H1 (cell line): ENCODE data around the gene TAB3. TPM values are rescaled to one million over a fixed set of nuclear protein-coding genes. Genes with fewer than 3 reads are reported as not detected.

Source experiments
- ASH2L ChIP-seq: fragments of 200-600, 300-600 bp; sonication (generic); IDR thresholded peaks from one replicate; pipeline ENCODE4 v1.7.1; 2017; ENCODE audit warnings: low read length
- EGR1 ChIP-seq: IDR thresholded peaks from 2 replicates; pipeline ENCODE4 v1.6.1; 2011; ENCODE audit warnings: low read depth, low read length, borderline replicate concordance
- GTF2F1 ChIP-seq: IDR thresholded peaks from 2 replicates; pipeline ENCODE4 v1.6.1; 2012; ENCODE audit warnings: low read depth, low read length, improper control_type of control experiment, borderline replicate concordance
- HDAC2 ChIP-seq, 2 experiments: fragments of 300-600 bp in 1 of 2; sonication (generic) in 1 of 2; IDR thresholded peaks; 2 replicates each; pipeline ENCODE4 v1.6.1; 2011 to 2012; ENCODE audit warnings: low read depth in 2 of 2, low read length in 2 of 2, mild to moderate bottlenecking in 2 of 2, moderate library complexity in 2 of 2, borderline replicate concordance in 1 of 2, inconsistent platforms in 1 of 2
- SUZ12 ChIP-seq: fragments of 200-600 bp; sonication (generic); IDR thresholded peaks from 2 replicates; pipeline ENCODE4 v1.6.1; 2012; ENCODE audit warnings: mild to moderate bottlenecking, inconsistent platforms, low read length, moderate library complexity, mixed read lengths
- polyA plus RNA-seq, 7 experiments: library from polyadenylated mRNA; depleted of rRNA in 3 of 7; stranded (reverse) in 5 of 7; unstranded in 2 of 7; fragments of >200 nt in 5 of 7; fragments of 200-250 nt in 2 of 7; gene quantifications; 1 replicate in 5 of 7; 2 replicates in 1 of 7; 4 replicates in 1 of 7; pipeline versions ENCODE4 v1.2.1 to v1.2.3, GENCODE V29; 2011 to 2013; ENCODE audit warnings: missing spikeins in 2 of 7, mixed read lengths in 2 of 7
- total RNA-seq: library from RNA; stranded (reverse); fragmentation: NEBNext Ultra II Directional; extraction: Animal tissue kit (Norgen Biotek cat#: 25700); gene quantifications from 2 replicates; pipeline ENCODE4 v1.2.1, GENCODE V29; 2021

Gene TAB3
- total and polyA plus RNA-seq, 2 of the 8 experiments (the other 6 are each of a cell fraction or from before 2014, with no cell fraction given) = 12.7 to 12.9 TPM

DNA sequence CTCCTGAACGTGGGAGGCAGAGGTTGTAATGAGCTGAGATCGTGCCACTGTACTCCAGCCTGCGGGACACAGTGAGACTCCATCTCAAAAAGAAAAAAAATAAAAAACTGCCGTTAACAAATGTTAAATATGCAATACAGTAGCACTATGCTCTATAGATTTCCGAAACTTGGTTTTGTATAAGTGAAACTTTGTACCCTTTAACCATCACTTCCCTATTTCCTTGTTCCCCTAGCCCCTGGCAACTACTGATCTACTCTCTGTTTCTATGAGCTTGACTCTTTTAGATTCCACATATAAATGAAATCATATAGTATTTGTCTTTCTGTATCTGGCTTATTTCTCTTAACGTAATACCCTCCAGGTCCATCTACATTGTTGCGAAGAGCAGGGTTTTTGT, 74.1 kb downstream of the TAB3 start (continued):
- TF ChIP-seq GTF2F1 (no peak), ASH2L (no peak), SUZ12 (no peak), HDAC2 (IDR thresholded peaks at IDR 0.05; ENCODE audit: borderline replicate concordance in 1 of 2, low read depth in 2 of 2, low read length in 2 of 2) (no peak), EGR1 (no peak)
